ENCODE results near the gene OTOP2.

OTOP2 gene

GRCh38 chr17:74935585-74936469 is 11.8 kb downstream of the OTOP2 start, which contains the start of gene OTOP3:
TSS of gene OTOP3 (plus strand) at chr17:74935898. CDS start at chr17:74935922, 24 bp downstream.
- H3F3A ChIP-seq (ENCODE audit: insufficient read depth, low read length) = no peaks in the 10 kb centered on the region
- no peak within 1 kb of the TSS for H3K4me3 ChIP-seq (ENCODE audit: low read depth, low read length, poor library complexity, severe bottlenecking)
- no peaks in the 10 kb centered on the region for H3K4me1 ChIP-seq (ENCODE audit: insufficient read depth, low read length, severe bottlenecking)
- TF ChIP-seq EZH2 (IDR thresholded peaks at IDR 0.05; ENCODE audit: borderline replicate concordance, low read length) = no peak
- TF ChIP-seq CTCF (IDR thresholded peaks at IDR 0.05; ENCODE audit: low read length) = no peak
- H3K36me3 ChIP-seq (ENCODE audit: insufficient read depth, low read length) = no peaks in the 10 kb centered on the region
- H3K9me3 ChIP-seq (ENCODE audit: low read length) = no peaks in the 10 kb centered on the region
- no peak within 1 kb of the TSS for H3K9ac ChIP-seq (ENCODE audit: low read length)
- H3K4me2 ChIP-seq (ENCODE audit: low read length) = no peak within 1 kb of the TSS
- H3K27ac ChIP-seq (ENCODE audit: low read depth, low read length, poor library complexity, severe bottlenecking) = no peak within 1 kb of the TSS
- H3K9me2 ChIP-seq (ENCODE audit: low read depth, low read length) = no peaks in the 10 kb centered on the region
- no peaks in the 10 kb centered on the region for H3K79me2 ChIP-seq (ENCODE audit: insufficient read depth, low read length)
- H4K20me1 ChIP-seq (ENCODE audit: insufficient read depth, low read length) = no peaks in the 10 kb centered on the region
- H2AFZ ChIP-seq (ENCODE audit: low read length) = no peak within 1 kb of the TSS
- H3K27me3 ChIP-seq (ENCODE audit: insufficient read depth, low read length) = peaks cover 8% of the 10 kb centered on the region; the same call in 1 of the 2 replicates

- Histone ChIP-seq H3K4me2 (ENCODE audit: low read length) (no peak overlapping the region), H3K9ac (ENCODE audit: low read length) (no peak overlapping the region), H3K9me2 (ENCODE audit: low read depth, low read length) (no peaks in the 10 kb centered on the region), H3K27ac (ENCODE audit: low read depth, low read length, poor library complexity, severe bottlenecking) (no peak overlapping the region), H3K4me3 (ENCODE audit: low read depth, low read length, poor library complexity, severe bottlenecking) (no peak overlapping the region), H3K9me3 (ENCODE audit: low read length) (no peaks in the 10 kb centered on the region), H3K4me1 (ENCODE audit: insufficient read depth, low read length, severe bottlenecking) (no peaks in the 10 kb centered on the region), H3F3A (ENCODE audit: insufficient read depth, low read length) (no peaks in the 10 kb centered on the region), H3K36me3 (ENCODE audit: insufficient read depth, low read length) (no peaks in the 10 kb centered on the region), H2AFZ (ENCODE audit: low read length) (no peak overlapping the region), H4K20me1 (ENCODE audit: insufficient read depth, low read length) (no peaks in the 10 kb centered on the region), H3K27me3 (ENCODE audit: insufficient read depth, low read length) (peaks cover 5% of the 10 kb centered on the region; the same call in 1 of the 2 replicates), H3K79me2 (ENCODE audit: insufficient read depth, low read length) (no peaks in the 10 kb centered on the region)
- TF ChIP-seq CTCF (IDR thresholded peaks at IDR 0.05; ENCODE audit: low read length) = no peak
- TF ChIP-seq EZH2 (IDR thresholded peaks at IDR 0.05; ENCODE audit: borderline replicate concordance, low read length) = no peak
Measured at GRCh38 chr17:74936470-74936799, 12.4 kb downstream of the OTOP2 start.

GRCh38 chr17:74937064-74938051 is 13.3 kb downstream of the OTOP2 start:
- no peaks in the 10 kb centered on the region for H4K20me1 ChIP-seq (ENCODE audit: insufficient read depth, low read length)
- no peak overlapping the region for H3K9ac ChIP-seq (ENCODE audit: low read length)
- no peak overlapping the region for H2AFZ ChIP-seq (ENCODE audit: low read length)
- TF ChIP-seq CTCF (IDR thresholded peaks at IDR 0.05; ENCODE audit: low read length) (no peak), EZH2 (IDR thresholded peaks at IDR 0.05; ENCODE audit: borderline replicate concordance, low read length) (no peak)
- no peaks in the 10 kb centered on the region for H3K9me3 ChIP-seq (ENCODE audit: low read length)
- H3K9me2 ChIP-seq (ENCODE audit: low read depth, low read length) = no peaks in the 10 kb centered on the region
- H3K4me2 ChIP-seq (ENCODE audit: low read length) = no peak overlapping the region
- no peaks in the 10 kb centered on the region for H3F3A ChIP-seq (ENCODE audit: insufficient read depth, low read length)
- no peak overlapping the region for H3K4me3 ChIP-seq (ENCODE audit: low read depth, low read length, poor library complexity, severe bottlenecking)
- no peak overlapping the region for H3K27ac ChIP-seq (ENCODE audit: low read depth, low read length, poor library complexity, severe bottlenecking)
- H3K4me1 ChIP-seq (ENCODE audit: insufficient read depth, low read length, severe bottlenecking) = no peaks in the 10 kb centered on the region
- peaks cover 5% of the 10 kb centered on the region; the same call in 1 of the 2 replicates for H3K27me3 ChIP-seq (ENCODE audit: insufficient read depth, low read length)
- no peaks in the 10 kb centered on the region for H3K36me3 ChIP-seq (ENCODE audit: insufficient read depth, low read length)
- H3K79me2 ChIP-seq (ENCODE audit: insufficient read depth, low read length) = no peaks in the 10 kb centered on the region
